ENCODE measurements around the gene KIF16B. TPM values are rescaled to one million over a fixed set of nuclear protein-coding genes. Genes with fewer than 3 reads are reported as not detected.

The KIF16B gene
- total and polyA plus RNA-seq, 10 of the 15 experiments (the other 5 are each of a cell fraction or from before 2014, with no cell fraction given) = 0.21 to 5.2 (median 3.0) TPM

DNA sequence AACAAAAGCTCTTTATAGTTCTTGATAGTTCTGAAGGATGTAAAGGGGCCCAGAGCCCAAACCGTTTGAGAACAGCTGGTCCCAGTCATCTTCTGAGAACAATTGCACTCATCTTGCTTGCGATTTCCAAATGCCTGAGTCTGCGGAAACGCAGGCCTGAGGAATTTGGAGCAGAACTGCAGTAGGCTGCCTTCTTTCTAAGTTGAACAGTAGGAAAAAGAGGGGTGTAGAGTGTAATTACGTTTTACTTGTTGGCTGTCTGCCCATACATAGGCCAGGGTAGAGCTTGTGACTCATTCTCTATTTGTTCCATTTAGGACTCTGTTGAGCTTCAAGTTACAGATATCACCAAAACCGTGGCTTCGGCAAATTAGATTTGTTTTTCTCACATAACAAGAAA, 42.0 kb upstream of the KIF16B start:
- CTCF ChIA-PET = no interaction called here
- Histone ChIP-seq H3K27me3 (replicated peaks in 1 of 2; ENCODE audit: control insufficient read depth in 2 of 2, insufficient read depth in 2 of 2, low read length in 1 of 2) (no peaks in the 10 kb centered on the region), H3K27ac (ENCODE audit: control insufficient read depth, insufficient read depth) (no peak overlapping the region), H3K9ac (ENCODE audit: control insufficient read depth, insufficient read depth, low read length) (no peak overlapping the region), H3K4me2 (ENCODE audit: control insufficient read depth, insufficient read depth) (no peak overlapping the region), H3K4me3 (no peak overlapping the region), H3K36me3 (ENCODE audit: control insufficient read depth in 2 of 2, insufficient read depth in 2 of 2, low read length in 1 of 2) (no peaks in the 10 kb centered on the region), H3K9me3 (replicated peaks; ENCODE audit: control insufficient read depth, insufficient read depth, low read length) (no peaks in the 10 kb centered on the region; the same call in 2 of the 3 replicates), H2AFZ (ENCODE audit: control insufficient read depth, low read depth, low read length) (no peak overlapping the region), H4K20me1 (ENCODE audit: control insufficient read depth, insufficient read depth) (no peaks in the 10 kb centered on the region), H3K79me2 (ENCODE audit: control insufficient read depth, insufficient read depth, low read length) (no peaks in the 10 kb centered on the region), H3K4me1 (ENCODE audit: control insufficient read depth, insufficient read depth, low read length) (no peaks in the 10 kb centered on the region)
- SMC1A ChIA-PET (ENCODE audit: uncharacterized antibody, unreplicated experiment) = no interaction called here
- BruUV-seq (replicated peaks) = no TSS peak
- intact Hi-C loops (cut with micrococcal nuclease; ENCODE audit: unreplicated experiment) = no loop called here
- RAD21 ChIA-PET (ENCODE audit: unreplicated experiment) = no interaction called here
- WGBS (ENCODE audit: insufficient coverage, insufficient replicate concordance, low lambda C conversion rate, missing lambda C conversion rate) = 62% methylated on average over 7 of the region's 7 CpGs
- DNase-seq (ENCODE audit: low read depth, low spot score) (no peak), ATAC-seq (no peak), FAIRE-seq (no peak)
- in situ Hi-C loops (cut with MboI) = no loop called here
- TF ChIP-seq SP1 (IDR thresholded peaks at IDR 0.05; ENCODE audit: low read depth, low read length) = no peak
- no peak for TF ChIP-seq CHD2 (IDR thresholded peaks at IDR 0.05; ENCODE audit: borderline replicate concordance, low read depth, low read length)
- TF ChIP-seq CBX3 (IDR thresholded peaks at IDR 0.05; ENCODE audit: borderline replicate concordance, low read depth) = no peak
- TF ChIP-seq, protein P1, sequence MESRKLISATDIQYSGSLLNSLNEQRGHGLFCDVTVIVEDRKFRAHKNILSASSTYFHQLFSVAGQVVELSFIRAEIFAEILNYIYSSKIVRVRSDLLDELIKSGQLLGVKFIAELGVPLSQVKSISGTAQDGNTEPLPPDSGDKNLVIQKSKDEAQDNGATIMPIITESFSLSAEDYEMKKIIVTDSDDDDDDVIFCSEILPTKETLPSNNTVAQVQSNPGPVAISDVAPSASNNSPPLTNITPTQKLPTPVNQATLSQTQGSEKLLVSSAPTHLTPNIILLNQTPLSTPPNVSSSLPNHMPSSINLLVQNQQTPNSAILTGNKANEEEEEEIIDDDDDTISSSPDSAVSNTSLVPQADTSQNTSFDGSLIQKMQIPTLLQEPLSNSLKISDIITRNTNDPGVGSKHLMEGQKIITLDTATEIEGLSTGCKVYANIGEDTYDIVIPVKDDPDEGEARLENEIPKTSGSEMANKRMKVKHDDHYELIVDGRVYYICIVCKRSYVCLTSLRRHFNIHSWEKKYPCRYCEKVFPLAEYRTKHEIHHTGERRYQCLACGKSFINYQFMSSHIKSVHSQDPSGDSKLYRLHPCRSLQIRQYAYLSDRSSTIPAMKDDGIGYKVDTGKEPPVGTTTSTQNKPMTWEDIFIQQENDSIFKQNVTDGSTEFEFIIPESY (IDR thresholded peaks at IDR 0.05) = no peak
- TF ChIP-seq RELA (IDR thresholded peaks at IDR 0.05; ENCODE audit: borderline replicate concordance, partially characterized antibody) = no peak
- TF ChIP-seq HDGF (IDR thresholded peaks at IDR 0.05) = no peak
- POLR2A ChIA-PET = no interaction called here

DNA sequence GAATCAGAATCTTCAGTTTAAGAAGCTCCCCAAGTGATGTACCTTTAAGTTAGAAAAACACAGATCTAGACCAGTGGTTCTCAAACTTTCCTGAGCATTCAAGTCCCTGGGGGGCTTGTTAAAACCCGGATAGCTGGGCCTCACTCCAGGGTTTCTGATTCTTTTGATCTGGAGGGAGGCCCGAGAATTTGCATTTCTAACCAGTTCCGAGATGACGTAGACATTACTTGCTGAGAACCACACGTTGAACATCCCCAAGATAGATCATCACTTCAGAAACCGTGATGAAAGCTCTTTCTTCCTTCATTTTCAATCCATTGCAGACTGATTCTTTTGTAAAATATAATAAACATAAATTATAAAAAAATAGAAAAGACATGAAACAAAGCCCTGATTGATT, 40.7 kb upstream of the KIF16B start:
- SMC1A ChIA-PET (ENCODE audit: uncharacterized antibody, unreplicated experiment) = interaction anchor here (1.6 kb wide), 1 partner anchor 40 kb away, joined by 8 read pairs; no protein-coding TSS in a partner anchor
- Histone ChIP-seq H3K4me3 (no peak overlapping the region), H3K27me3 (replicated peaks in 1 of 2; ENCODE audit: control insufficient read depth in 2 of 2, insufficient read depth in 2 of 2, low read length in 1 of 2) (no peaks in the 10 kb centered on the region), H3K9me3 (replicated peaks; ENCODE audit: control insufficient read depth, insufficient read depth, low read length) (no peaks in the 10 kb centered on the region; the same call in 2 of the 3 replicates), H3K79me2 (ENCODE audit: control insufficient read depth, insufficient read depth, low read length) (no peaks in the 10 kb centered on the region), H3K9ac (ENCODE audit: control insufficient read depth, insufficient read depth, low read length) (no peak overlapping the region), H4K20me1 (ENCODE audit: control insufficient read depth, insufficient read depth) (no peaks in the 10 kb centered on the region), H2AFZ (ENCODE audit: control insufficient read depth, low read depth, low read length) (no peak overlapping the region), H3K36me3 (ENCODE audit: control insufficient read depth in 2 of 2, insufficient read depth in 2 of 2, low read length in 1 of 2) (no peaks in the 10 kb centered on the region), H3K27ac (ENCODE audit: control insufficient read depth, insufficient read depth) (no peak overlapping the region), H3K4me2 (ENCODE audit: control insufficient read depth, insufficient read depth) (no peak overlapping the region), H3K4me1 (ENCODE audit: control insufficient read depth, insufficient read depth, low read length) (no peaks in the 10 kb centered on the region)
- FAIRE-seq (no peak), ATAC-seq (peak; percentile 79), DNase-seq (ENCODE audit: low read depth, low spot score) (no peak)
- no peak for TF ChIP-seq MYB (IDR thresholded peaks at IDR 0.05; ENCODE audit: borderline replicate concordance, low read depth, low read length)
- no peak for TF ChIP-seq SP1 (IDR thresholded peaks at IDR 0.05; ENCODE audit: low read depth, low read length)
- TF ChIP-seq FOS (IDR thresholded peaks at IDR 0.05; ENCODE audit: borderline replicate concordance, extremely low read depth, insufficient read length) = no peak
- no peak; the same call in 1 of the 2 replicates for TF ChIP-seq ATF7 (IDR thresholded peaks at IDR 0.05; ENCODE audit: low read depth)
- TF ChIP-seq, protein P1 (IDR thresholded peaks at IDR 0.05) = no peak
- CTCF ChIA-PET = interaction anchor here (0.9 kb wide), 1 partner anchor 10 kb away, joined by 3 read pairs; no protein-coding TSS in a partner anchor
- POLR2A ChIA-PET = interaction anchor here (0.6 to 1.3 kb wide), 2 partner anchors 39 to 93 kb away, joined by 3 to 4 read pairs; no protein-coding TSS in a partner anchor
- in situ Hi-C loops (cut with MboI) = no loop called here
- under 1% methylated on average over 6 of the region's 6 CpGs for WGBS (ENCODE audit: insufficient coverage, insufficient replicate concordance, low lambda C conversion rate, missing lambda C conversion rate)
- no TSS peak for BruUV-seq (replicated peaks)
- intact Hi-C loops (cut with micrococcal nuclease; ENCODE audit: unreplicated experiment) = no loop called here
- RAD21 ChIA-PET (ENCODE audit: unreplicated experiment) = interaction anchor here (1.3 kb wide), 1 partner anchor 10 kb away, joined by 3 read pairs; no protein-coding TSS in a partner anchor

All from GM12878 (cell line).